Astrocyte of the hippocampus (primary cell): ENCODE data around the gene FOXRED2.
A peak's percentile ranks its signal among the peaks of the same experiment; 100 is the strongest.
"Not testable (repeated sequence)": the region's sequence is repeated elsewhere in the genome, so short reads cannot be mapped to it uniquely, and the experiment has no call there.

Source experiments
- DNase-seq: peaks from one replicate; pipeline ENCODE4 v3.0.0; 2011; ENCODE audit warnings: low read depth, low spot score

Gene FOXRED2

GRCh38 chr22:36506637-36507517 lies at the start of gene FOXRED2:
TSS of gene FOXRED2 (minus strand) at chr22:36507040. CDS start at chr22:36506422, 618 bp downstream.
- peak; percentile 94 for DNase-seq

DNA sequence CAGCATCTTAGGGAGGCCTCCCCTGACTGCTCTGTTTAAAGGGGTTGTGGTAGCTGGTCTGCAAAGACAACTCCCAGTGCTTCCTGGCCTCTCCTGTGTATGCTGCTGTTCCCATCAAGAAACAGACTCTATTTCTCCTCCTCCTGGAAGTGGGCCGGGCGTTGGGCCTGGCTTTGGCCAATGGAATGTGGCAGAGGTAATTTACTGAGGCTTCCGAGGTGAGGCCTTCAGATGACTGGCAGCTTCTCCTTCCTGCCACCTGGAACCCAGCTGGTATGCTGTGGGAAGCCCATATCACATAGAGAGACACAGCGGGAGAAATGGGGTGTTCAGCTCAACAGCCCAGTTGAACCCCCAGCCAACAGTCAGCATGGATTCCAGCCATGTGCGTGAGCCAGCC lies 47.3 kb upstream of the FOXRED2 start:
- DNase-seq: no peak

DNA sequence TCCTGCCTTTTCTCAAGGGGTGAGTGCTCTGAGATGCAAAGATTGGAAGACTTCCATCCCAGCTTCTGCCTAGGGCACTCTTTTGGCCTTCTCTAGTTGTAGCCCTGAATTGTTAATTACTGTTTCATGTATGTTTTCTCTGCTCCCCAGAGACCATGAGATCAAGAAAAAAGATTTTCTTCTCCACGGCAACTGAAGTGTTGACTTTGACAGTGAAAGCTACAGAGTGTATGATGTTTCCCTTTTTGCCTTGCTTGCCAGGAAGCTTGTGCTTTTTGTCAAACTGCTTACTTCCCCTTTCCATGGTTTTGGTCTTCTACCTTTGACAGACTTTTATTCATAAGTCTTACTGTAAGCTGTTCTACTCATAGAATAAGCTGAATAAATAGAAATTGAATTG lies 45.4 kb upstream of the FOXRED2 start:
- no peak for DNase-seq

GRCh38 chr22:36550701-36551495 lies 44.1 kb upstream of the FOXRED2 start:
- DNase-seq: no peak

DNA sequence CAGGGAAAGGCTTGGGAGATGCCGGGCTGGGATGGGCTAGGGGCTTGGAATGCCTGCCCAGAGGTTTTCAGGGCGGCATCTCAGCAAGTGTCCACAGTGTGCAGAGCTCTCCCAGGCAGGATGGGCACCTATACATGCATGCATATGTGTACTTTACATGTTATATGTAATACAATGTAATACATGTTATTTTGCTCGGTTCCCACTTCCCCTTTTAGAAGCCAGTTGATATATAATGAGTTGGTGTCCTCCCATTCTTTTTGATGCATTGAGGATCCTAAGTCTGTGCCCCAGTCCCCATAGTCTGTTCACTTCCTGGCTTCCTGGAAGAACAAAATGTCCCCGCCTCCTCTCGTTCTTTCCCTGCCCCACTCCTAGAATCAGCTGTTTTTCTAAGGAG lies 42.2 kb upstream of the FOXRED2 start:
- DNase-seq: no peak

GRCh38 chr22:36548606-36549005 lies 41.8 kb upstream of the FOXRED2 start:
- DNase-seq: no peak

- peak; percentile 78 for DNase-seq
Measured at GRCh38 chr22:36546932-36547331, 40.1 kb upstream of the FOXRED2 start.

DNA sequence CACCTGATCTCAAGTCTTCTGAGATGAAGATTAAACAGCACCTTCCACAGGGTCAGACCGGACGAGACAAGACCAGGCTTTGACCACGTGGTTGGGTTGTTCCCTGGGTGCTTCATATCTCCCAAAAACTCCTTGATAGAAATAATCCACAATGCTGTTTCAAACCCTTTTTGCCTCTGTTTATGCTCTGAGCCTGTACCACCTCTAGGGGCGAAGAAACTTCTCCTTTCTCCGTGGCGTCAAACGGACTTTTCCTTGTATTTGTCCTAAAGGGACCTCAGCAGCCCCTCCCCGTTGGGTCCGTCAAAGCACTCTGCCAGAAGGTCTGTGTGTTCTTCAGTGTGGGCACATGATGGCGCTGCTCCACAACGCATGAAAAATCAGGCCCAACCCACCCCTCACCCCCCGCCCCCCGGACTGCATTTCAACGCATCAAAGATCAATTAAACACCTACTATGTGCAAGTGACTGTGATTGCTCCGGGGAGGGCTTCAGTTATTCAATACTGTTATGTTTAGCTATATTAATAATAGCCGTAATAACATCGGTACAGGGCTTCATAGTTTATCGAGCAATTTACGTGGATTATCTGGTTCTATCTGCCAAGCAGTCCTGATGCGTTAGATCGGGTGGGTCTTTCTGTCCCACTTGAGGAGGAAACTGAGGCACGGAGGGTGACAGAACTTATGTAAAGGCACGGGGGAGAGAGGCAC lies 39.4 kb upstream of the FOXRED2 start:
- peak; percentile 79 for DNase-seq

GRCh38 chr22:36544107-36544620 lies 37.3 kb upstream of the FOXRED2 start:
- DNase-seq: no peak

DNA sequence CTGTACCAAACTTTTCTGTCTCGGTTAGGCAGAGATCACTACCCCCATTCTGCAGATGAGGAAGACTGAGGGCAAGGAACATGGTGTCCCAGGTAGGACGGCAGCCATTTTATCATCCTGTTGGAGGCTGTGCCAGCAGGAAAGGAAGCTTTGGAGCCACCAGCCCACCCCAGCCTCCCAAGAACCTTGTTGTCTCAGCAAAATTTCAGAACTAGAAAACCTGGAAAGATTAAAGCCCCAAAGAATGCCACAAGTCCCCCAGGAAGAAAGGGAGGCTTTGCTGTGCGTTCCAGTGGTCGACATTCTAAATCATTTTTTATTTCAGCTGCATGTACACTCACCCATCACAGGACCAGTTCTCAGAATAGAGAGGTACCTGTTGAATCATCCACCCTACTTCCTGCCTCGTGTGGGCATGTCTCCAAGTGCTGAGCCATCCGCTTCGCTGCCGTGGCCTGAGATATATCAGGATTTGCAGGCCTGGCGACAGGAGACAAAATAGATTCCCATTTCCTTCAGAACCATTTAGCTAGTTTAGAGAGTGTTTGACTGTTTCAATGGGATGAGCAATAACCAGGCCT lies 35.1 kb upstream of the FOXRED2 start:
- peak; percentile 89 for DNase-seq

GRCh38 chr22:36540867-36541642 lies 34.2 kb upstream of the FOXRED2 start:
- peak; percentile 48 for DNase-seq

GRCh38 chr22:36538529-36538928 lies 31.7 kb upstream of the FOXRED2 start:
- DNase-seq: no peak

DNA sequence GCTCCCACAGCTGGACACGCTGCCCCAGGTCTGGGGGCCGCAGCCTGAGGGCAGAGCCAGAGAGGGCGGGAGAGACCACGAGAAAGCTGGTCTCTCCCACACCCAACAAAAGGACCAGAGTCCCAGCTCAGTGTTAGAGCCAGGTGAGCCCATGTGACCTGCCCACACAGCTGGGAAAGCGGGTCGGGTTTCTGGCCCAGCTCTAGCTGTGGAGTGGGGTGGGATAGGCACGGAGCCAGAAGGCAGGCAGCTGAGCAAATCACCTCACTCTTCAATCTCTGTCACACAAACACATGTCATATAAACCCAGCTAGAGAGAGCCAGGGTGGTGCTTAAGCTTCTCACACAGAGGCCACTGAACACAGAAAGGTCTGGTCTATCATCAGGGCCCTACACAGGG lies 29.9 kb upstream of the FOXRED2 start:
- DNase-seq: no peak

GRCh38 chr22:36533320-36533719 lies 26.5 kb upstream of the FOXRED2 start:
- not testable (repeated sequence) for DNase-seq

DNA sequence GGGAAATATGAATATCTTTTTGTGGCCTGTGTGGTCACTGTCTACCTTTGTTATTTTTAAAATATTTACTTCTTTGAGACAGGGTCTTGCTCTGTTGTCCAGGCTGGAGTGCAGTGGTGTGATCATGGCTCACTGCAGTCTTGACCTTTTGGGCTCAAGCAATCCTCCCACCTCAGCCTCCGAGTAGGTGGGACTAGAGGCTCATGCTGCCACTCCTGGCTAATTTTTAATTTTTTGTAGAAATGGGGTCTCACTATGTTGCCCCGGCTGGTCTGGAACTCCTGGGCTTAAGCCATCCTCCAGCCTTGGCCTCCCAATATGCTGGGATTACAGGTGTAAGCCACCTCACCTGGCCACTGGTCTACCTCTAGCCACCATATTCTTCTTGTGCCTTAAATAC lies 25.6 kb upstream of the FOXRED2 start:
- DNase-seq: no peak

DNA sequence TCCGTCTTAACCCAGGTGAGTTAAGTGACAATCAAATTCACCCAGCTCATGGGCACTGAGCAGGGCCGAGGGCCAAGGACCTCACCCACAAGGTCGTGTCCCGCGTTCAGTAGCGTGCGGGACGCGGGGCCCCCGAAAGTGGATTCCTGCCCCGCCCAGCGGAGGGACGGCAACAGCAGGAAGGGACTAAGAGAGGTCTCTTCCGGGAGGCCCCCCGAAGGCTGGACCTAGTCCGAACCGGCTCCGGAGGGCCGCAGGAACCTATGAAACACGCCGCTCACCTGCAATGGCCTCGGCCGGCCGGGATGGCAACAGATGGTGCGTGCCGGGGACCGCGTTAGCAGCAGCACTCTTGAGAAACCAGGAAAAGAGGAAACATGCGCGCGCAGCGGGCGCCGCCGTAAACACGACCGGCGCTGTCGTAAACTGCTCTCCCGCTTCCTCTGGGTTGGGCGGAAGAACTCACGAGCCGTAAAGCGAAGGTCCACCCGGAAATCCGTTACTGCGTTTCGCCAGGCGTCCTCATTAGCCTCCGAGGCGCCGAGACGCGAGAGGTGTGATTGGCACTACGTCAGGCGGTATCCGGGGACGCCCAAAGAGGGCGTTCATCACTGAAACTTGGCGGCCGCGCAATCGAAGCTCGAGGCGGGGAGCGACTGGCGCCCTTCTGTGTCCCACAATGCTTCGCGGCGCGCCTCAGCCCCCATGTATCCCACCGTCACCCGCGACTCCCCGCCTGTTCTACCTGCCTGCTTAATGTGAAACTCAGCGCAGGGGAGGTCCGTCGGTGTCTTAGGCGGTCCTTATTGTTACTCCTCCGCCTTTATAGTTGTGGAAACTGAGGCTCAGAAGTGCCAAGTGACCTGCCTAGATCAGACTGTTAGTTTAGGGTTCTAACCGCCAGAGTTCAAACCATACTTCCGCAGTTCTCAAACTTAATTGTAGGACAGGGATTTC lies 22.2 kb upstream of the FOXRED2 start, which contains the start of gene EIF3D:
Gene EIF3D, minus strand, starts transcription at position 372 of the 957 bp plus-strand sequence. CDS start 3,045 bp downstream, outside the sequence.
- DNase-seq: peak; percentile 100

DNA sequence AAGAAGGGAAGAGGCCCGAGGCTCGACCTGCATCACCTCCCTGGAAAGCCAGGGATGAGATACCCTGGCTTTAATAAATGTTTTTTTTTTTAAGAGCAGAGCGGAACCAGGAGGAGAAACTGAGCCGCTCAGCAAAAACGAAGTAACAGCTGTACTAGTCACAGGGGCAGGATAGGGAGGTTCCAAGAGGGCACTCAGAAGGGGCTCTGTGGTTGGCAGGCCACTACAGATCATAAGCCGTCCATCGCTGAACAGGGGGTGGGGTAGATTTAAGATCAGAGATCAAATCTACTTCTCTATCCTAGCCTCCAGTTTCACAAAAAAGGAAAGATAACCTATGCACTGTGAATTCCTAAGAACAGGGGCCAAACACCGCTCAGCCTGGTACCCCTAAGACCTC lies 21.5 kb upstream of the FOXRED2 start:
- peak; percentile 27 for DNase-seq

- DNase-seq: no peak
Measured at GRCh38 chr22:36522662-36523061, 15.8 kb upstream of the FOXRED2 start.

DNA sequence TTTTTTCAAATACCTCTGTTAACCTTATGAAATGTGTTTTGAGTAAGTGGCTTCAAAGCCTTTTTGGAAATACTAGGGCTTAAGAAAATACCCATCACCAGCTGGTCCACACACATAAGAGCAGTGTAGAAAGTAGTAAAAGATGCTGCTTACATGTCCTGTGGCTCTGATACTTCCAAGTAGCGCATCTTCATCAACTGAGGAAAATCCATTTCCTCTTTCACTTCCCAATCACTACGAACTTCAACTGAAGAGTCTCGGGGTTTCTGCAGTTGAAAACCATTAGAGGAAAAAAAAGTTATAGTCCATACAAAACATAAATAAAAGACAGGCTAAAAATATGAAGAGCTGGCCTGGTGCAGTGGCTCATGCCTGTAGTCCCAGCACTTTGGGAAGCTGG lies 13.6 kb upstream of the FOXRED2 start:
- no peak for DNase-seq
